ENCODE data around the gene RBP4. TPM values are rescaled to one million over a fixed set of nuclear protein-coding genes. Genes with fewer than 3 reads are reported as not detected.

The RBP4 gene
- polyA plus RNA-seq, 4 donors = 1.6 to 111 (median 14.0) TPM

- no peaks in the 10 kb centered on the region for H3K4me1 ChIP-seq (ENCODE audit: control insufficient read depth in 3 of 3, insufficient read depth in 2 of 3, low read depth in 1 of 3, low read length in 2 of 3)
- H3K4me3 ChIP-seq (ENCODE audit: low read depth in 1 of 3, low read length in 3 of 3) = peak overlapping the region in 1 of 3 donors; percentile 12
- no peak overlapping the region for H3K27ac ChIP-seq (ENCODE audit: low read depth in 1 of 3, low read length in 2 of 3)
- DNase-seq (no peak), FAIRE-seq (no peak)
- no peaks in the 10 kb centered on the region for H3K9me3 ChIP-seq (ENCODE audit: control insufficient read depth in 2 of 2, insufficient read depth in 1 of 2, low read depth in 1 of 2, low read length in 1 of 2)
- H3K36me3 ChIP-seq (ENCODE audit: control insufficient read depth in 3 of 3, insufficient read depth in 2 of 3, low read depth in 1 of 3, low read length in 3 of 3) = no peaks in the 10 kb centered on the region
- peaks cover 7 to 54% (median 24%) of the 10 kb centered on the region in 3 donors for H3K27me3 ChIP-seq (ENCODE audit: control insufficient read depth in 3 of 3, insufficient read depth in 3 of 3, low read length in 3 of 3)
- 13 to 17% (median 16%) methylated on average over 33 of the region's 33 CpGs for WGBS, 3 donors
These were observed 33.5 kb downstream of the RBP4 start for GRCh38 chr10:93567277-93568104.

DNA sequence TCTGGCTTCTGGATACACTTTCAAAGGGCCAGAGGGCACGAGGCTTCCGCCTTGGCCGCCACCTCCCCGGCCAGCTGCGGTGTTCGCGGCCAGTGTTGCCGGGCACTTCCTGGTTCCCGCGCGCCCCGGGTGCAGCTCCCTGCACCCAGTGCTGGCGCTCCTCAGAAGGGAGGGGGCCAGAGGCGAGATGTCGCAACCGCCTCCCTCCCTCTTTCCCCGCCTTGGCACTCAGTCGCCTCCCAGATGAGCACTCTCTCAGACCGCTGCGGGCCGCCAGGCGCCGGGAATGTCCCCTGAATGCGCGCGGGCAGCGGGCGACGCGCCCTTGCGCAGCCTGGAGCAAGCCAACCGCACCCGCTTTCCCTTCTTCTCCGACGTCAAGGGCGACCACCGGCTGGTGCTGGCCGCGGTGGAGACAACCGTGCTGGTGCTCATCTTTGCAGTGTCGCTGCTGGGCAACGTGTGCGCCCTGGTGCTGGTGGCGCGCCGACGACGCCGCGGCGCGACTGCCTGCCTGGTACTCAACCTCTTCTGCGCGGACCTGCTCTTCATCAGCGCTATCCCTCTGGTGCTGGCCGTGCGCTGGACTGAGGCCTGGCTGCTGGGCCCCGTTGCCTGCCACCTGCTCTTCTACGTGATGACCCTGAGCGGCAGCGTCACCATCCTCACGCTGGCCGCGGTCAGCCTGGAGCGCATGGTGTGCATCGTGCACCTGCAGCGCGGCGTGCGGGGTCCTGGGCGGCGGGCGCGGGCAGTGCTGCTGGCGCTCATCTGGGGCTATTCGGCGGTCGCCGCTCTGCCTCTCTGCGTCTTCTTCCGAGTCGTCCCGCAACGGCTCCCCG lies 34.4 kb downstream of the RBP4 start, which contains the start of gene FFAR4:
TSS of gene FFAR4 (plus strand) at position 231 of the 842 bp plus-strand sequence. CDS start at position 287, 56 bp downstream.
- peak within 1 kb of the TSS in 2 of 3 donors; percentile 12 to 29 for H3K4me3 ChIP-seq (ENCODE audit: low read depth in 1 of 3, low read length in 3 of 3)
- peak; percentile 27 to 54 for DNase-seq
- H3K9me3 ChIP-seq (ENCODE audit: control insufficient read depth in 2 of 2, insufficient read depth in 1 of 2, low read depth in 1 of 2, low read length in 1 of 2) = no peaks in the 10 kb centered on the region
- FAIRE-seq = no peak
- no peaks in the 10 kb centered on the region for H3K36me3 ChIP-seq (ENCODE audit: control insufficient read depth in 3 of 3, insufficient read depth in 2 of 3, low read depth in 1 of 3, low read length in 3 of 3)
- WGBS, 3 donors = 2 to 6% (median 3%) methylated on average over 58 to 85 of the region's 85 CpGs
- H3K27me3 ChIP-seq (ENCODE audit: control insufficient read depth in 3 of 3, insufficient read depth in 3 of 3, low read length in 3 of 3) = peaks cover 7 to 54% (median 21%) of the 10 kb centered on the region in 3 donors
- no peak within 1 kb of the TSS for H3K27ac ChIP-seq (ENCODE audit: low read depth in 1 of 3, low read length in 2 of 3)
- no peaks in the 10 kb centered on the region for H3K4me1 ChIP-seq (ENCODE audit: control insufficient read depth in 3 of 3, insufficient read depth in 2 of 3, low read depth in 1 of 3, low read length in 2 of 3)

DNA sequence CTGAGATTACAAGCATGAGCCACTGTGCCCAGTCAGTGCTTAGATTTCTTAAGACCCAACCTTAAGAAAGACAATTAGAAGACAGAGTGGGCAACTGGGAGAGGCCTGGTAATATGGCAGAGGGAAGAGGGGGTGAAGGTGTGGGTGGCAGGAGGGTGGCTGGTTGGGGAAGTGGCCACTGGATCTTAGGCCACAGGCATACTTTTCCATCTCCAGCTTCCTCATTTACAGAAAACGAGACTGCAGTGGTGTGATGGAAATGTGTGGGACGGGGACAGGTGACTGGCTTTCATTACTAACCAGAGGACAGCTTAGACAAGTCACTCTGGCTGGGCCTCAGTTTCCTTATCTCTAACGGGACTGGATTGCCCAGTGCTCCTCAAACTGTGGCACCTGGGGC lies 35.6 kb downstream of the RBP4 start:
- 54 to 70% (median 59%) methylated on average over 3 of the region's 3 CpGs for WGBS, 3 donors
- FAIRE-seq = no peak
- peaks cover 7 to 45% (median 21%) of the 10 kb centered on the region in 3 donors for H3K27me3 ChIP-seq (ENCODE audit: control insufficient read depth in 3 of 3, insufficient read depth in 3 of 3, low read length in 3 of 3)

DNA sequence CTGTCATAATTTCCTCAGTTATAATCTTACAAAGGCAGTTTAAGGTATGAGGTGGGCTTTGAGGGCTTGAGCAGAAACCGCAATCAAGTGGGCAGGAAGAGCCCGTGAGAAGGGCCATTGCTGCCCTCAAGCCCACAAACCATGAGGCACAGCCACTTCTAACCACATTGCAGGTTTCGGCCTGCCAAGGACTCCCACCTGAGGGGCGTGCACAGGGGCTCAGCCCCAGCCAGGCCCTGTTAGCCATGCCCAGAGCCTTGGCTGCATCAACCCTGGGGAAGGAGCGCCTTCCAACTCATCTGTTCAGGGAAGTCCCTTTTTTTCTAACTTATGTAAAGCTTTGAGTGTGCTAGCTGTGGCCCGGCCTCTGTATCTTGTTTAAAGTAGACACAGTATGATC lies 40.5 kb downstream of the RBP4 start:
- Histone ChIP-seq H3K27ac (ENCODE audit: low read depth in 1 of 3, low read length in 2 of 3) (no peak overlapping the region), H3K4me3 (ENCODE audit: low read depth in 1 of 3, low read length in 3 of 3) (no peak overlapping the region), H3K9me3 (ENCODE audit: control insufficient read depth in 2 of 2, insufficient read depth in 1 of 2, low read depth in 1 of 2, low read length in 1 of 2) (peaks cover 0 to 10% of the 10 kb centered on the region in 2 donors), H3K27me3 (ENCODE audit: control insufficient read depth in 3 of 3, insufficient read depth in 3 of 3, low read length in 3 of 3) (peaks cover 0 to 6% (median 0%) of the 10 kb centered on the region in 3 donors), H3K36me3 (ENCODE audit: control insufficient read depth in 3 of 3, insufficient read depth in 2 of 3, low read depth in 1 of 3, low read length in 3 of 3) (no peaks in the 10 kb centered on the region), H3K4me1 (ENCODE audit: control insufficient read depth in 3 of 3, insufficient read depth in 2 of 3, low read depth in 1 of 3, low read length in 2 of 3) (no peaks in the 10 kb centered on the region)
- no peak for DNase-seq
- FAIRE-seq = no peak
- WGBS, 3 donors = 80 to 86% (median 85%) methylated on average over 6 of the region's 6 CpGs

More for the DNA sequence above, 35.6 kb downstream of the RBP4 start:
- no peak for DNase-seq
- H3K9me3 ChIP-seq (ENCODE audit: control insufficient read depth in 2 of 2, insufficient read depth in 1 of 2, low read depth in 1 of 2, low read length in 1 of 2) = no peaks in the 10 kb centered on the region
- no peak overlapping the region for H3K27ac ChIP-seq (ENCODE audit: low read depth in 1 of 3, low read length in 2 of 3)
- H3K36me3 ChIP-seq (ENCODE audit: control insufficient read depth in 3 of 3, insufficient read depth in 2 of 3, low read depth in 1 of 3, low read length in 3 of 3) = no peaks in the 10 kb centered on the region
- no peak overlapping the region for H3K4me3 ChIP-seq (ENCODE audit: low read depth in 1 of 3, low read length in 3 of 3)
- no peaks in the 10 kb centered on the region for H3K4me1 ChIP-seq (ENCODE audit: control insufficient read depth in 3 of 3, insufficient read depth in 2 of 3, low read depth in 1 of 3, low read length in 2 of 3)

DNA sequence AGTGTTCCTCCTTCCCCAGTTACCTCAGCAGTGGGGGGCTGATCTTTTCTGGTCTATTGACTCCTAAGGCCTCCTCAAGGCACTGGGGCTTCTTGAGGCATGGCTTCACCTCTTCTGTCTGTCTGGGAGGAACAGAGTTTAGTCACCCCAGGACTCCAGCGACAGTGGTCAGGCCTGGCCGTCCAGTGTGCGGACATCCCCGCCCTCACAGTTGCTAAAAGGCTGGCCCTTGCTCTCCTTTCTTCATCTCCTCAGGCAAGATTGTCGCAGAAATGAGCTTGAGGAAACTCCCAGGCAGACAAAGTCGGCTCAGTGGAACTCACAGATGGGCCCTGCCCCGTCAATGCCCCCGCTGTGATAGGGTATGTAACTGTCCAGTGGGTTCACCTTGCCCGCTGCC lies 41.5 kb downstream of the RBP4 start:
- no peaks in the 10 kb centered on the region for H3K27me3 ChIP-seq (ENCODE audit: control insufficient read depth in 3 of 3, insufficient read depth in 3 of 3, low read length in 3 of 3)
- H3K36me3 ChIP-seq (ENCODE audit: control insufficient read depth in 3 of 3, insufficient read depth in 2 of 3, low read depth in 1 of 3, low read length in 3 of 3) = no peaks in the 10 kb centered on the region
- 89 to 93% (median 90%) methylated on average over 9 of the region's 9 CpGs for WGBS, 3 donors
- DNase-seq (no peak), FAIRE-seq (no peak)
- H3K4me1 ChIP-seq (ENCODE audit: control insufficient read depth in 3 of 3, insufficient read depth in 2 of 3, low read depth in 1 of 3, low read length in 2 of 3) = peaks cover 0 to 9% (median 0%) of the 10 kb centered on the region in 3 donors
- no peak overlapping the region for H3K27ac ChIP-seq (ENCODE audit: low read depth in 1 of 3, low read length in 2 of 3)
- H3K4me3 ChIP-seq (ENCODE audit: low read depth in 1 of 3, low read length in 3 of 3) = no peak overlapping the region
- peaks cover 0 to 10% of the 10 kb centered on the region in 2 donors for H3K9me3 ChIP-seq (ENCODE audit: control insufficient read depth in 2 of 2, insufficient read depth in 1 of 2, low read depth in 1 of 2, low read length in 1 of 2)

DNA sequence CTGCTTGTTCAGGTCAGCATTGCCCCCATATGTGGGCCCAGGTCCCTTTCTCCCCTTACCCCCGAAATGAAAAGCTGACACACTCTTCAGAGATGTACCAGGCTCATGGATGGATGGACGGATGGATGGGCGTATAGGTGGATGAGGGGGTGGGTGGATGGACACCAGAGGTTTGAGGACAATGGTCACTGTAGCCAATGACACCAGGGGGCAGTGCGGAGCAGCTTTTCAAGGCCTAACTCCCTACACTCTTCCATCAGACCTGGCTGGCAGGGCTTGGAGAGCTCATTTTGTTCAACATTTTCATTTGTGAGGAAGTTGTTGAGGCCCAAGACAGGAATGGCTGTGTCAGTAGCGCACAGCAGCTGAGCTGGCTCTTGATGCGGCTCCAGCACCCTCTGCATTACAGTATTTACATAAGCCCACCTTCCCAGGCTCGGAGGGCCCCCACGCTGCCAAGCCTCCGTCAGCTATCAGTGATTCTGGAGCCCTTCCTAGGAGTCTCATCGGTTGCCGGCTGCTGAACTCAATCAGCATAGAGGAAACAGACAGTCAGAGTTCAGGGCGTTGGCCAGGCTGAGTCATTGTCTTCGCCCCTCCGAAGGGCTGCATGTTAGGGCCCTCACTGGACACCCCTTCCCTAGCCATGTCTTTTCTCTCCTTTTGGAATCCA lies 46.1 kb downstream of the RBP4 start:
- WGBS, 3 donors = 38 to 52% (median 50%) methylated on average over 14 of the region's 14 CpGs
- no peak for FAIRE-seq
- no peak overlapping the region for H3K4me3 ChIP-seq (ENCODE audit: low read depth in 1 of 3, low read length in 3 of 3)
- no peaks in the 10 kb centered on the region for H3K36me3 ChIP-seq (ENCODE audit: control insufficient read depth in 3 of 3, insufficient read depth in 2 of 3, low read depth in 1 of 3, low read length in 3 of 3)
- no peaks in the 10 kb centered on the region for H3K27me3 ChIP-seq (ENCODE audit: control insufficient read depth in 3 of 3, insufficient read depth in 3 of 3, low read length in 3 of 3)
- peaks cover 0 to 7% of the 10 kb centered on the region in 2 donors for H3K9me3 ChIP-seq (ENCODE audit: control insufficient read depth in 2 of 2, insufficient read depth in 1 of 2, low read depth in 1 of 2, low read length in 1 of 2)
- H3K27ac ChIP-seq (ENCODE audit: low read depth in 1 of 3, low read length in 2 of 3) = no peak overlapping the region
- peaks cover 0 to 27% (median 2%) of the 10 kb centered on the region in 3 donors for H3K4me1 ChIP-seq (ENCODE audit: control insufficient read depth in 3 of 3, insufficient read depth in 2 of 3, low read depth in 1 of 3, low read length in 2 of 3)
- peak; percentile 68 to 79 for DNase-seq

DNA sequence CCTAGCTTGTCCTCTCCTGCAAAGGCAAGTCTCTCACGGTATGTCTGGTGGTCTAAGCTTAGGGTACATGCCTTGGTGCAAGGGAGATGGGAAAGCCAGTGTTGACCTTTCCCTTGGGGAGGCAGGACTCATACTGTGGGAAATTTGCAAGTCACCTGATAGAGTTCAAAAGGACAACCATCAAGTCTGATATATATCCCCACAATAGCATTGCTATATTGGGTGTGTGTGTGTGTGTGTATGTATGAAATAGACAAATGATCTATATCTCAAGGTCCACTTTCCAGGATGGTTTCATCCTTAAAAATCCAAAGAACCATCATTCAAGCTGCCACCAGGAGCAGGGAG lies 46.7 kb downstream of the RBP4 start:
- no peak for FAIRE-seq
- Histone ChIP-seq H3K9me3 (ENCODE audit: control insufficient read depth in 2 of 2, insufficient read depth in 1 of 2, low read depth in 1 of 2, low read length in 1 of 2) (peaks cover 0 to 1% of the 10 kb centered on the region in 2 donors), H3K27me3 (ENCODE audit: control insufficient read depth in 3 of 3, insufficient read depth in 3 of 3, low read length in 3 of 3) (no peaks in the 10 kb centered on the region), H3K36me3 (ENCODE audit: control insufficient read depth in 3 of 3, insufficient read depth in 2 of 3, low read depth in 1 of 3, low read length in 3 of 3) (no peaks in the 10 kb centered on the region), H3K4me1 (ENCODE audit: control insufficient read depth in 3 of 3, insufficient read depth in 2 of 3, low read depth in 1 of 3, low read length in 2 of 3) (peaks cover 0 to 27% (median 2%) of the 10 kb centered on the region in 3 donors), H3K27ac (ENCODE audit: low read depth in 1 of 3, low read length in 2 of 3) (no peak overlapping the region), H3K4me3 (ENCODE audit: low read depth in 1 of 3, low read length in 3 of 3) (no peak overlapping the region)
- peak; percentile 24 for DNase-seq
- 77 to 84% (median 83%) methylated on average over 1 of the region's 1 CpG for WGBS, 3 donors
